NCI-H1436 treated with DMSO at 0.1 percent for 48 hours (cell line): ENCODE data around the gene LGR6.

ENCODE experiments used
- DNase-seq: peaks from one replicate; lab custom pipeline; 2025; lab: John Stamatoyannopoulos, UW

Gene LGR6

DNA sequence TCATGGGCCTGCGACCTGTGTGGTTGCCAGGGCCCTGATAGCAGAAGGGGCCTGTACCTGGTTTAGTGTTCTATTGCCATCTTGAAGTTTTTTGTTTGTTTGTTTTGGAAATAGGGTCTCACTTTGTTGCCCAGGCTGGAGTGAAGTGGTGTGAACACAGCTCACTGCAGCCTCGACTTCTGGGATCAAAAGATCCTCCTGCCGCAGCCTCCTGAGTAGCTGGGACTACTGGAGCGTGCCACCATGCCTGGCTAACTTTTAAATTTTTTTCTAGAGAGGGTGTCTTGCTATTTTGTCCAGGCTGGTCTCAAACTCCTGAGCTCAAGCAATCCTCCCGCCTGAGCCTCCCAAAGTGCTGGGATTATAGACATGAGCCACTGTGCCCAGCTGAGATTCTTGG, 75.2 kb downstream of the LGR6 start:
- DNase-seq = no peak

DNA sequence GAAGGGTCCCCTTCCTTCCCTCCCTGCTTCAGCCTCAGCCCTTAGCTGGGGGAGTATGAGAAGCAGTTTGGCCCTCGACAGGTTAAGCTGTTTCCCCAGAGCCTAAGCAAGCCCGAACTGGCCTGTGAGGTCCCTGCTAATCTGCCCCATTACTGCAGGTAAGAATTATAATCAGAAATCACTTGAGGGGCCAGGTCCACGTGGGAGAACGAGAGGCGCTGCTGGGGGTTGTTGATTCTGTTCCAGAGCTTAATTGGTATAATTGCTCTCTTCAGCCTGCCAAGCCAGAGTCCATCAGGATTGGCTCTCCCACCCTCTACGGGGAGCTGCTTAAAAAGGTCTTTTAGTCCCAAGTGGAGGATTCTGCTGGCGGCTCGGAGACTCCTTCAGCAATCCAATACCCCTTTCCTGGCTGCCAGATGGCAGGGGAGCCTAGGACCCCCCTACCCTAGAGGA, 77.3 kb downstream of the LGR6 start:
- peak; percentile 98 for DNase-seq

DNA sequence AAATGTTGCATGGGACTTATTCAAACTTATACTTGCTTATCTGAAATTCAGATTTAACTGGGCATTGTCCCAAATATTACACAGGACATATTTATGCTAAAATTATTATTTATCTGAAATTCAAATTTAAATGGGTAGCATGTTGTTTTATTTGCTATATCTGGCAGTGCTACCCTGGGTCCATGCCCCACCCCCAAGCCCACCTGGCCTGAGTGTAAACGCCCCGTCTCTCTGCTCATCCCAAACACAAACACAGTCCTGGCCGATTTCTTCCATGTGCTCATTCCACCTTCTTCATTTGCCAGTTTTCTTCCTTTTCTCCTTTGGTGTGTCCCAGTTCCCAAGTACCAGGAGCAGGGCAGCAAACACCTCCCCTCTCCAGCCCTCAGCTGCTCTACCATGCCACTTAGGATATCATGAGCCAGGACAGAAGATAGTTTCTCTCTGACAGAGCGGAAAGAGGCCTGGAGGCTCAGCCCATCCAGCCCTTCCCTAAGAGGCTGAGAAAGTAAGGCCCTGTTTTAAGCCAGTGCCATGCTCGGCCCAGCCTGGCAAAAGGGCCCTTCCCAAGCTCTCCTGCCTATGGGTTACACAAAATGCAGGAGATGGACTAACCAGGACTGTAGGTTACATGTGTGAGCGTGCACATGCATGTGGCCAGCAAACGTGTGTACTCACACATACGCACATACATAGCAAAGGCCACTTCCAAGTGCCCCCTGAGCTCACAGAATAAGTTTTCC, 78.7 kb downstream of the LGR6 start:
- DNase-seq = no peak

DNA sequence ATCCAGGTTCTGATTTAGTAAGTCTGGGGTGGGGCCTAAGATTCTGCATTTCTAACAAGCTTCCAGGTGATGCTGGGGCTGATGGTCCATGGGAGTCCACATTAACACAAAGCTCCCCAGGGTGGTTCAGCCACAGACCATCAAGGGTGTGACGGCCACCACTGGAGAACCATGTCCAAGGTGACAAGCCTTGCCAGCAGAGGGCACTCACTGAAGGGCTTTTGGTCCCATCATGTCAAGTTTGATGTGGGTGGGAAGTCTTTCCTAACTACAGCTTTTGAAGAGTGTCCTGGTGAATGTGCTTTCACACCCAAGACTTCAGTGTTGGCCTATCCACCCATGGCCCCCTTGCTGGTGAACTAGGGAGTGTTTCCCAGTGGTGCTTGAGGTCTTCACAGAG, 81.0 kb downstream of the LGR6 start:
- DNase-seq = no peak

DNA sequence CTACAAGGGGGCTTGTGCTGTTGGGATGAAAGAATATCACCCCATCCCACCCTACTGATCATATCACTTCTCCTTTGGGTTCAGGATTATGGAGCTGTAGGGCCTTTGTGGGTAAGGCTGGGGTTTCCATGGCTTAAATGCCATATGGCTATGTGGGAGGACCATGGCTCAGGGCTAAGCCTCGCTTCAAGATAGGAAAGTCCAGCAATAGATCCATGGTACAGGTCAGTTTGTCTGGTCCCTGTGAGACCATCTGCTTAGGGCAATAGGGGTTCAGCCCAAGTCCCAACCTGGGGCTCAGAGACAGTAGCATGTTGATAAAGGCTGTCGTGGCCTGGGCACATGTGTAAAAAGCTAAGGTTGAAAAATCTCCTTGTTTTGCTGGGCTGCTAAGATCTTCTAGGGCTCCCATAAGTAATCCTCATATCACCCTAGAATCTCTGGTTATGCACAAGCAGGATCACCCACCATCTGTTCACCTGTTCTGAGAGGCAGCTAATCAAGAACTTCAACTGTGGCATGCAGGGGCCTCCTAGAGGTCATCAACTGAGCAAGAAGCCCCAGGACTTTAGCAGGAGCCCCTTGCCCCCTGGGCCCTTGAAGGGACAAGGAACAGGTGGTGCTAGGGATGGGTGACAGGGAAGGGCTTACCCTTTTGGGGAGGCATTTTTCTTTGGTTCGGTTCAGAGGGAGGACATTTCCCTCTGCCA, 81.6 kb downstream of the LGR6 start:
- no peak for DNase-seq

DNA sequence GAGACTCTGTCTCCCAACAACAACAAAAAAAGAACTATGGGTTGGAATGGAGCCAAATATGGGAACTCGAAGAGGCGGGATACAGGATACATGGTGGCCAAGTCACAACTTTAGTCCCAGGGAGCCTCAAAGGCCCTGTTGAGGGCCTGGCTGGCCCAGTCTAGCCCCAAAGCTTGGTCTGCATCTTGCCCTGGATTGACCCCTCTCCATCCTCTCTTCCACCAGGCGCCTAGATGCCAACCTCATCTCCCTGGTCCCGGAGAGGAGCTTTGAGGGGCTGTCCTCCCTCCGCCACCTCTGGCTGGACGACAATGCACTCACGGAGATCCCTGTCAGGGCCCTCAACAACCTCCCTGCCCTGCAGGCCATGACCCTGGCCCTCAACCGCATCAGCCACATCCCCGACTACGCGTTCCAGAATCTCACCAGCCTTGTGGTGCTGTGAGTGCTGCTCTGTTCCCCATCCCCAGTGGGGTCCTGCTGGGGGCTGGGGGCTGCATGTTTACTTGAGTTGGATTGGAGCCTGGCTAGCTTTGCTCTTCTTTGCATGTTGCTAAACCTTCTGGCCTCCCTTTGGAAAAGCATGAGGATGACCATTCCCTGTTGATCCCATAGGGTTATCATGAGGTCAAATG, 82.6 kb downstream of the LGR6 start:
- no peak for DNase-seq

DNA sequence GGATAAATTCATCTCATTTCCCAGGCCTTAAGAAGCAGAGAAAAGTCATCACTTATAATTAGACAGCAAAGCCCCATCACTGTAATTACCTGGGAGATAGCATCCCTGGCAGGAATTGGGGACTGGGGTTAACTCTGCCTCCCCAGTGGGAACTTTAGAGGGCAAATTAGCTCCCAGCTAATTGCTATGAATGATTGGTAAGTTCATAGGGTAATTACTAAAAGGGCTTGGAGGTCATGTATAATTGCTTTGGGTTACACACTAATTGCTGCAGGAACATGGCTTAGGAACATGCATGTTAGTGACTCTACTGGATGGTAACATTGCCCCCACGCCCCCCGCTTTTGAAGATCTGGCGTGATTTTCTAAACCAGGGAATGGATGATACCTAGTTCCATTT, 83.3 kb downstream of the LGR6 start:
- DNase-seq = no peak

DNA sequence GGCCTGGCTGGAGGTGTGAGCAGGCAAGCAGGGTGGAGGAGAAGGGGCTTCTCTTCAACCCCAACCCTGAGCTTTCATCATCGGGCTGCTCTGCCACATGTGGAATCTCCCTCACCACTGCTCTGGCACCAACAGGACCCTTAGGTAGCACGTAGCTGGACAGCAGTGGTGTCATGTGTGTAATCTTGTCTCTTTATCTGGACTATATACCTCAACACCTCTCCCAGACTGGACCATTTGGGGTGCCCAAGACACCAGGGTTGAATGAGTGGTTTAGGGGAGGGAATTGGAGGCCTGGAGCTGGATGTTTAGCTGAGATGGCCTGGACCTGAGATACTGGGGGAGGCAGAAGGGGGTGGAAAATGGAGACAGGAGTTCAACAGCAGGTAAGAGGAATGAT, 85.2 kb downstream of the LGR6 start:
- DNase-seq = no peak

DNA sequence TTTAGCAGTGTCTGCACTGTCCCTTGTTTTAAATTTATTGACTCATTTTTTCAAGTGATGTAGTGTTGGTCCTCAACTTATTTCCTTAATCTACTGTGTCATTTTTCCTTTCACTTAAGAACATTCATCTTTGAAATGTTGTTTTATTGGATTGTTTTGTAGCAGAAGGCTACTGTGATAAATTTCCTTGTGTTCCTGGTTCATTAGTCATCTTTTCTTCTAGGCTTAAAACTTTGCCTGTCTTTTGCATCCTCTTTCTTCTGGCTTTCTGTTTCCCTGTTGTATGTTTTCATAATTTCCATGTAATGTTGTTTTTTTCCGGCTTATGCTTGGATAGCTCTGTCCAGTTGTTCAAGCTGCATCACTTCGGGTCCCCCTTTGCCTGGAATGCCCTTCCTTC, 86.2 kb downstream of the LGR6 start:
- no peak for DNase-seq

DNA sequence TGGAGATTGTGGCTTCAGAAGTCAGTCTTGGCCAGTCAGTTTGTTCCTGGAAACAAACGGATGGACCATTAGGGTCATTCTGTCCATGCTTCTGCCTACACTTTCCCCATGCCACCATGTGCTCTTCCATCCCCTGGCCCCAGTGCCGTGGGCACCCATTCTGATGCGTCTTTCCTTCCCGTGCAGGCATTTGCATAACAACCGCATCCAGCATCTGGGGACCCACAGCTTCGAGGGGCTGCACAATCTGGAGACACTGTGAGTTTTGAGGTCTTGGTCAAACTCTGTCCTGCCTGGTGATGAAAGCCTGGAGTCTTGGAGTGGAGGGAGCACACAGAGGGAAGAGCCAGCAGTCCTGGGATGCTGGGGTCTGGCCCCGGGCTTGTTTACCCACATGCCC, 87.0 kb downstream of the LGR6 start:
- no peak for DNase-seq

DNA sequence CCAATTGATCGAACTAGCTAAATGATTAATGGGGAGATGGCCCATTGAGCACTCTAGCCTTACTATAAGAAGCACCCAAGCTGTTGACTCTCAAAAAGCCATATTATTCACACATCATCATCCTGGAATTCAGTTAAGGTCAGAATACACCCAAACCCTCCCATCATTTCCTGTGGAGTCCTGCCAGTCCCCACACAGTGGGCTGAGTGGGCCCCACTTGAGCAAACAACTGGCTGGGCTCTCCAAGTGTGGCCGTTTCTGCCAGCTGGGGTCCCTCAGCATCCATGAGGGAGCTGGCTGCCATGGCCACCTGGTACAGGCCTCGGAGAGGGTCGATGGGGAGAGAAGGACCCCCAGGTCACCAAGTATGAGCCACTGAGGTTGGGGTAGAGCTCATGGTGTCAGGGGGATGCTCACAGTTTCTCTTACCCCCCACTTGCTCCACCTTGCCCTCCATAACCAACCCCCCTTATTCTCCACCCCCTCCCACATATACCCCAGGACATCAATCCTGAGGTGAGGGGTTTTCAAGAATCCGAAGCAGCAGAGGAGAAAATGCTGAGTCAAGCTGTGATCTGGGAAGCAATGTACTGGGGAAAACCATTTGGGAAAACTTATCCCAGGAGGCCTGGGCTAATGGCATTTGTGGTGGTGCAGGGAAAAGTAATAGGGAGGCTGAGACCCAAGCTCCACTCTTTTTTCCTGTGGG, 87.9 kb downstream of the LGR6 start:
- DNase-seq = no peak

DNA sequence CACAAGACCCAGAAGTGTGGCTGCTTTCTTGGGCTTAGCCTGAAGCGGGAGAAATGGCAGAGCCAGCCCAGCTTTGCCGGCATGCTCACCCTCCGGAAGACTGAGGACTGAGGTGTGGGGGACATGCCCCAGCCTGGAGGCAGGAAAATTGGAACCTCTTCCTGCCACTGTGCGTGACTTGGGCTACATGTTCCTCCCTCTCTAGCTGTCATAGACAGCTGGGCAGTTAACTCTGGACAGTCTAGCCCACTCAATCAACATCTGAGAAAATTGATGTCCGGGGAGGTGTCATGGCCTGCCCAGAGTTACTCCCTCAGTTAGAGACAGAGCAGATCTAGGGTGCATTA, 88.4 kb downstream of the LGR6 start:
- no peak for DNase-seq

DNA sequence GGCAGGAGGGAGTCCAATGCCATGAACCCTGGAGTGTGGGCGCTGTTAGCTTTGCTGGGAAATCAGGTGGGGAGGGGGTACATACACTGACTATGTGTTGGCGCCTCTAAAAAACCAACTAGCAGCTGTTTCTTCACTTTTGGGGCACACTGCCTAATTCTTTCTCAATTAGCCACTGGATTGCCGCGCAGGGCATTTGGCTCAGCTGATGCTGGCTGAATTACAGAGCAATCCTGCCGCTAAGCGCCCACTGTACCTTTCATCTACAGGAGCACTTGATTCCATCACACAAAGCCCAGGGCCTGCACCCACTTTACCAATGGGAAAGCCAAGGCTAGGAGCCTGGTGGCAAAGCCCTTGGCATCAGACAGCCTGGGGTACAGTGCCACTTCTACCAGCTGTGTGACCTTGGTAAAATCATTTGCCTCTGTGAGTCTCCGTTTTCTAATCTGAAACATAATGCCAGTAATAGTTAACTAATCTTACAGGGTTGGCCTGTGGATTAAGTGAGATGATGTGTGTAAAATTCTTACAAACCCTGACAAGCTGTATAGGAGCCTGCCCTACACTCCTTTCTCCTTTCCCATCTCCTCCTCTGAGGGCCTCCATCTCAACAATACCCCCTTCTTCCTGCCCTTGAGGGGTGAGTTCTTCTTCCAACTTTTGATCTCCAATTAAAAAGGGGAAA, 89.1 kb downstream of the LGR6 start:
- DNase-seq = no peak

DNA sequence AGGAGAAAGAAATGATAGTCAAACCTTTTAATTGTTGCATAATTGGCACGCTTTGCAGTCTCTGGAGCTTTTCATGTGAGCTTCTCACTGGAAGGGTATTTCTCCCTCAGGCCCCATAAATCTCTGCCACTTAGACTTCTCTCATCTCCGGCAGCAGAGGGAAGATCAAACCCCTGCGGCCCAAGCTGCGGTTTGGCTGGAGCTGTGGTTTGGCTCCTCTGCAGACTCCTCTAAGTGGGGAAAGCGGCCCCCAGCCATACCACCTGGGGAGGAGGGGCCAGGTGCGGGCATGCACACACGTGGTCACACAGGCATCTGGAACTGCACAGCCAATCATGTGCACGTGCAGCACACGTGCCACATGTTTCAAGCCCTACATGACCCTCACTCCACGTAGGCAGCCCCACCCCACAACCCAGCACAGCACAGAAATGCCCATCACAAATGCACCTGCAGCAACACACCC, 89.8 kb downstream of the LGR6 start:
- DNase-seq = peak; percentile 91

DNA sequence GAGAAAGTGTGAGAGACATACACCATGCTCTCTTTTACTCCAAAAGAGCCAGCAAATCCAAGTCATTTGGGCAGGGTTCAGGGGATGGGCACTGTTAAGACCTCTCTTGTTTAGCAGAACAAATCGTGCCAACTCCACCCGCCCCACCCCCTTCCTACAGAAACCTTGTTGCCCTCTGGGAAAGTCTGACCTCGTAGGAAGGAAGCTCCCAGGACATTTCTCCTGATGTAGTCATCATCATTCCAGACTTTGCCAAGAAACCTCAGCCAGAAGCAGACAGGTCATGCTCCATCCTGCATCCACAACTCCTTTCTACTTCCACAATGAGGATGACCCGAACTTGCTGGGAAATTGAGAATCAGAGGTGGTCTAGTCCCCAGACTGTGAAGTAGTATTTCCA, 90.4 kb downstream of the LGR6 start:
- no peak for DNase-seq

DNA sequence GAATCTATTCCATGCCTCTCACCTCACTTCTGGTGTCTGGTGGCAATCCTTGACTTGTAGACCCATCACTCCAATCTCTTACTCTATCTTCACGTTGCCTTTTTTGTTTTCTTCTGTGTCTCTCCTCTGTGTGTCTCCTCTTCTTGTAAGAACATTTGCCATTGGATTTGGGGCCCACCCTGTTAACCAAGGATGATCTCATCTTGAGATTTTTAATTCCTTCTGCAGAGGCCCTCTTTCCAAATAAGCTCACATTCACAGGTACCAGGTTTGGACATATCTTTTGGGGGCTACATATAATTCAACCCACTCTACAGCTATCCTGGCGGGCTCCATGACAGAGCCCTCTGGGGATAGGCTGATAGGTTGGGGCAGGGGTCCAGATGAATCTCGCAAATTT, 92.3 kb downstream of the LGR6 start:
- DNase-seq = no peak

DNA sequence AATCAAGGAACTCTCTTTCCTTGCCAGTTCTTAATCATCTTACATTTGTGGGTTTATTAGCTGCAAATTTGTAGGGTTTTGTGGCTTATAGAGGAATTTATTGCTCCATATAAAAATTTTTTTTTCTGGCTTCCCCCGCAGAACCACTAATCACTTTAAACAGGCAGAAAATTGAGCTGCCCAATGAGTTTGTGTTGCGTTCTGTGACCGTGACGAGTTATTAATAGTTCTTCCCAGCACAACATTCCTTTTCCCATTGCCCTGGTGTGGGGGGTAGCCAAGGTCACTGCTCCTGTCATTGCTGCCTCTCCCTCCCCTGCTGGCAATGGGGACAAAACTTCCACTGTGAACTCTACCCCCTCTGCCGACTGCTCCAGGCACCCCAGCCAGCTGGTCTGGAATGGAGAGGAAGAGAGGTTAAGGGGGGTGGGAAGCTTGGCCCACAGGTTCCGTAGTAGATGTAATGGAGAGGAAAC, 93.1 kb downstream of the LGR6 start:
- DNase-seq = no peak

DNA sequence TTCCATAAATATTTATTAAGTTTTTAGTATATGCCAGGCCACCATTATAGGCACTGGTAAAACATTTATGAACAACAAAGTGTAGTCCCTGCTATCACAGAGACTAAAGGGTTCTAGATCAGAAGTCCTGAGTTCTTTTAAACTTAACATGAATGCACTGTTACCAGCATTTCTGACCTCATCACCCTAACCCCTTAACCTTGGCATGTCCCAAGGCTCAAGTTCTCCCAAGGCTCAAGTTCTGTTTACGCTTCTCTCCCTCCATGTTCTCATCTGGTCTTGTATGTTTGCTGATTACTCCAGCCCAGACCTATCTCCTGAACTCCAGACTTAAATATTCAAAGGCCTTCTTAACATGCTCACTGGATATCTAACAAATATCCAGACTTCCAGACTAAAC, 93.6 kb downstream of the LGR6 start:
- DNase-seq = no peak

DNA sequence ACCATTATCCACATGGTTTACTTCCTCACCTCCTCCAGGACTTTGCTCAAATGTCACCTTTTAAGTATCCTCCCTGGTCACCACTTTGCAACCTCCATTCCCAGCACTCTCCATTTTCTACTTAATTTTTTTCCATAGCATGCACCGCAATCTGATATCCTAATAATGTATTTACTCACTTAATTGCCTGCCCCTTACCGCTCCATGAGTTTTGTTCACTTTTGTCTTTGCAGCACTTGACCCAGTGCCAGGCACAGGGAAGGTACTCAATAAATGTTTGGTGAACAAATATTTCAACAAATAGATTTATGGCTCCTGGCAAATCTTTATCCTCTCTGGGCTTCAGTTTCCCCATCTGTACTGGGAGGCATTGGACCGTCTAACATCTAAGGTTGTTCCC, 94.6 kb downstream of the LGR6 start:
- DNase-seq = no peak

DNA sequence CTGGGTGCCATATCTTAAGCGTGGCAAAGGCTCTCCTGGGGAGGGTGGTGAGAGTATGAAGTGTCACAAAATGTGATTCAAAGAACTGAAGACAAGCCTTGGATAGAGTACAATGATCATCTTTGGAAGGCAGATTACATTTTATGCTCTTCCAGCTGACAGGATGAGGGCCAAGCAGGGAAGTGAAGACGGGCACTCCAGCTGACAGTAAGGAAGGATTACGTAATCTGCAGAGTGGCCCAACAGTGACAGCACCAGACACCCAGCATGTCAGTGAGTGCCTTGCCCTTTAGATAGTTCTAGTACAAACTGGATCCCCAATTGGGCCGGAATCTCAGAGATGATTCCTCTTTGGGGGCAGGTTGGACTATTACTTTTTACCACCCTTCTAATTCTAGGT, 95.4 kb downstream of the LGR6 start:
- DNase-seq = no peak

DNA sequence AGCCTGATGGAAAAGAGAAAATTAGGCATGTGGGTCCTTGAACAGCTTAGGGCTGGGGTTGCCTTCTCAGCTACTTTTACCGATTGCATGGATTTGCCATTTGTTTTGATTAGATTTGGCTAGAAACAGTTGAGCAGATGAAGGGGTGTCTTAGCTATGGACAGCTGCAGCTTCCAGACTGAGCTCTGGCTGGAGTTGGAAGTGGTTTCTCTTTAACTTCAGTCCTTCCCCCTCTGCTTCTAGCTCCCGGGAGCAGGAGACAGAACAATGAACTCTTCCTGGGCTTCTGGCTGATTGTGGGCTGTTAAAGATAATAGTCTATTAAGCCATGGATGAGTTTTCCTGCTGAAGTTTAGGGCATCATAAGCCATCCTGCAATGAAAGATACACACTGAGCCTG, 97.4 kb downstream of the LGR6 start:
- DNase-seq = no peak
